Breast epithelium (tissue), 4 donors: Measurements from ENCODE around the gene LIN7A. TPM values are rescaled to one million over a fixed set of nuclear protein-coding genes. Genes with fewer than 3 reads are reported as not detected.

Source experiments
- DNase-seq, 2 donors: peaks; one replicate each; pipeline ENCODE4 v3.0.0-alpha.2; 2019; ENCODE audit warnings: low spot score in 2 of 2
- H3K27ac ChIP-seq, 2 donors: fragments of 200-600 bp; sonication (generic) in 1 of 2; one replicate each; pipeline ENCODE4 v1.5.1; 2016 to 2019; ENCODE audit warnings: mild to moderate bottlenecking in 1 of 2
- H3K27me3 ChIP-seq, 2 donors: fragments of 200-600 bp; sonication (generic) in 1 of 2; one replicate each; pipeline versions ENCODE4 v1.5.1 to v1.6.0; 2017 to 2019; ENCODE audit warnings: control low read depth in 1 of 2, mild to moderate bottlenecking in 1 of 2
- H3K36me3 ChIP-seq: fragments of 200-600 bp; one replicate; pipeline ENCODE4 v1.5.1; 2019
- H3K4me1 ChIP-seq, 2 donors: fragments of 200-600 bp; sonication (generic); one replicate each; pipeline ENCODE4 v1.5.1; 2016 to 2019; ENCODE audit warnings: control low read depth in 1 of 2
- H3K4me3 ChIP-seq, 3 donors: fragments of 200-600 bp; sonication (generic); 1 replicate in 2 of 3; 2 replicates in 1 of 3; pipeline ENCODE4 v1.5.1; 2016 to 2019; ENCODE audit warnings: mild to moderate bottlenecking in 3 of 3, moderate library complexity in 2 of 3
- H3K9me3 ChIP-seq, 2 donors: fragments of 200-600 bp; sonication (generic) in 1 of 2; one replicate each; pipeline ENCODE4 v1.5.1; 2016 to 2019; ENCODE audit warnings: control low read depth in 1 of 2
- POLR2A ChIP-seq: fragments of 450-650 bp; IDR thresholded peaks from one replicate; pipeline ENCODE4 v1.6.1; 2016; ENCODE audit warnings: antibody characterized with exemption, mild to moderate bottlenecking, moderate library complexity
- POLR2AphosphoS5 ChIP-seq, 3 donors: sonication (generic); formaldehyde crosslinking; IDR thresholded peaks; one replicate each; pipeline ENCODE4 v1.6.1; 2017; ENCODE audit warnings: antibody characterized with exemption in 3 of 3
- intact Hi-C: fragments of 100-400 bp; cut with DNase I; formaldehyde crosslinking; loops from one replicate; pipeline ENCODE4 v1.15.1; 2023; ENCODE audit warnings: low total_unique reads
- total RNA-seq, 3 donors: library from RNA; depleted of rRNA; stranded (reverse); fragments of >200 nt; gene quantifications; one replicate each; pipeline ENCODE4 v1.1.0, GENCODE V29; 2016
- TF ChIP-seq, protein P1 (sequence below), 3 donors: fragments of 450-650 bp; IDR thresholded peaks; one replicate each; pipeline ENCODE4 v1.5.1; 2016 to 2017; ENCODE audit warnings: antibody characterized with exemption in 3 of 3, mild to moderate bottlenecking in 3 of 3, moderate library complexity in 3 of 3

Gene LIN7A
- total RNA-seq, 3 donors from 2014 or later: 12.8 to 25.6 (median 13.1) TPM

GRCh38 chr12:80756875-80757274 lies 180.9 kb downstream of the LIN7A start:
- TF ChIP-seq POLR2A (no peak), POLR2AphosphoS5 (IDR thresholded peaks at IDR 0.05) (no peak)
- TF ChIP-seq, protein P1, sequence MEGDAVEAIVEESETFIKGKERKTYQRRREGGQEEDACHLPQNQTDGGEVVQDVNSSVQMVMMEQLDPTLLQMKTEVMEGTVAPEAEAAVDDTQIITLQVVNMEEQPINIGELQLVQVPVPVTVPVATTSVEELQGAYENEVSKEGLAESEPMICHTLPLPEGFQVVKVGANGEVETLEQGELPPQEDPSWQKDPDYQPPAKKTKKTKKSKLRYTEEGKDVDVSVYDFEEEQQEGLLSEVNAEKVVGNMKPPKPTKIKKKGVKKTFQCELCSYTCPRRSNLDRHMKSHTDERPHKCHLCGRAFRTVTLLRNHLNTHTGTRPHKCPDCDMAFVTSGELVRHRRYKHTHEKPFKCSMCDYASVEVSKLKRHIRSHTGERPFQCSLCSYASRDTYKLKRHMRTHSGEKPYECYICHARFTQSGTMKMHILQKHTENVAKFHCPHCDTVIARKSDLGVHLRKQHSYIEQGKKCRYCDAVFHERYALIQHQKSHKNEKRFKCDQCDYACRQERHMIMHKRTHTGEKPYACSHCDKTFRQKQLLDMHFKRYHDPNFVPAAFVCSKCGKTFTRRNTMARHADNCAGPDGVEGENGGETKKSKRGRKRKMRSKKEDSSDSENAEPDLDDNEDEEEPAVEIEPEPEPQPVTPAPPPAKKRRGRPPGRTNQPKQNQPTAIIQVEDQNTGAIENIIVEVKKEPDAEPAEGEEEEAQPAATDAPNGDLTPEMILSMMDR (IDR thresholded peaks at IDR 0.05): no peak
- no peaks in the 10 kb centered on the region for H3K27me3 ChIP-seq

DNA sequence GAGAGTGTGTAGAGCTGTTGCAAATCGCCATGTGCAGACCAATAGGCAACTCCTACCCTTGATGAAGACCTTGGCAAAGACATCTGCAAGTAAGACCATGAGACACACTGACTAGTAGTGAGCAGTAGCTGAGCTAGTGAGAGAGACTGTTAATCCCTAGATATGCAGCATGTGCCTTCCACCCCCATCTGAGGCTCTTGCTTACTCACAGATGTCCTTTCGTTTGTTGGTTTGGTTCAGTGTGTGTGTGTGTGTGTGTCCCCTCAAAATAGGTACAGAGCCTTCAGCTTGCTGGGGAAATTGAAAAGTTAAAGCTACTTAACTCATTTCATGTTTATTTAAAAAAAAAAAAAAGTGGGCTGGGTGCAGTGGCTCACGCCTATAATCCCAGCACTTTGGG lies 183.5 kb downstream of the LIN7A start:
- Histone ChIP-seq H3K4me1 (no peaks in the 10 kb centered on the region), H3K9me3 (no peaks in the 10 kb centered on the region)
- intact Hi-C loops: loop anchor here (5.0 kb wide), 1 partner anchor 138 kb away; no protein-coding TSS in a partner anchor

More at GRCh38 chr12:80756875-80757274, 180.9 kb downstream of the LIN7A start:
- no peaks in the 10 kb centered on the region for H3K4me1 ChIP-seq
- no peak for DNase-seq
- H3K36me3 ChIP-seq: no peaks in the 10 kb centered on the region
- no peak overlapping the region for H3K4me3 ChIP-seq
- no peaks in the 10 kb centered on the region for H3K9me3 ChIP-seq
- intact Hi-C loops: no loop called here
- no peak overlapping the region for H3K27ac ChIP-seq

DNA sequence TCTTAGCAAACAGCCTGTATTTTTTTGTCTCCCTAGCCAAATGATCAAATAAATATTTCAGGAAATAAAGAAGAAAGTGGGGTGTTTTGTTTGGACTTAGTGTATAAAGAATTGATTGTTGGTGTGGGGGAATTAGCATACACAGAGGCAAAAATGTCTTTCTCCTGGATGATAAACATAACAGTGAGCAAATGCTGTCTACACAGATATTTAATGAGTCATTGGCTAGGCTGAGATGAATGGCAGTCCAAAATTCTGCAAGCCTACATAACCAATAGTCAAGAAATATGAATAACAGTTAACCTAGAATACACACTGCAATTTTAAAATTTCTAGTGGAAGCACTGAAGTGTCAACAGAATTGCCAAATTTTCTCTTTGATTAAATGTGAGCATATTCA lies 185.3 kb downstream of the LIN7A start:
- intact Hi-C loops: loop anchor here (5.0 kb wide), 1 partner anchor 140 kb away; no protein-coding TSS in a partner anchor
- no peaks in the 10 kb centered on the region for H3K27me3 ChIP-seq
- no peak overlapping the region for H3K4me3 ChIP-seq
- no peaks in the 10 kb centered on the region for H3K36me3 ChIP-seq
- TF ChIP-seq POLR2AphosphoS5 (IDR thresholded peaks at IDR 0.05) (no peak), POLR2A (no peak)
- TF ChIP-seq, protein P1 (IDR thresholded peaks at IDR 0.05): no peak
- no peaks in the 10 kb centered on the region for H3K4me1 ChIP-seq
- H3K9me3 ChIP-seq: no peaks in the 10 kb centered on the region
- no peak overlapping the region for H3K27ac ChIP-seq
- DNase-seq: no peak

More for the DNA sequence above, 183.5 kb downstream of the LIN7A start:
- TF ChIP-seq, protein P1 (IDR thresholded peaks at IDR 0.05): no peak
- TF ChIP-seq POLR2AphosphoS5 (IDR thresholded peaks at IDR 0.05) (no peak), POLR2A (no peak)
- no peaks in the 10 kb centered on the region for H3K36me3 ChIP-seq
- H3K27me3 ChIP-seq: no peaks in the 10 kb centered on the region
- no peak for DNase-seq
- no peak overlapping the region for H3K27ac ChIP-seq
- H3K4me3 ChIP-seq: no peak overlapping the region

- H3K9me3 ChIP-seq: no peaks in the 10 kb centered on the region
- no peak for TF ChIP-seq POLR2A
- TF ChIP-seq POLR2AphosphoS5 (IDR thresholded peaks at IDR 0.05): no peak
- TF ChIP-seq, protein P1 (IDR thresholded peaks at IDR 0.05): no peak
- no peaks in the 10 kb centered on the region for H3K36me3 ChIP-seq
- no peaks in the 10 kb centered on the region for H3K27me3 ChIP-seq
- DNase-seq: no peak
- H3K4me3 ChIP-seq: no peak overlapping the region
- H3K4me1 ChIP-seq: no peaks in the 10 kb centered on the region
- intact Hi-C loops: no loop called here
- no peak overlapping the region for H3K27ac ChIP-seq
These were observed 188.3 kb downstream of the LIN7A start for GRCh38 chr12:80749456-80749855.

DNA sequence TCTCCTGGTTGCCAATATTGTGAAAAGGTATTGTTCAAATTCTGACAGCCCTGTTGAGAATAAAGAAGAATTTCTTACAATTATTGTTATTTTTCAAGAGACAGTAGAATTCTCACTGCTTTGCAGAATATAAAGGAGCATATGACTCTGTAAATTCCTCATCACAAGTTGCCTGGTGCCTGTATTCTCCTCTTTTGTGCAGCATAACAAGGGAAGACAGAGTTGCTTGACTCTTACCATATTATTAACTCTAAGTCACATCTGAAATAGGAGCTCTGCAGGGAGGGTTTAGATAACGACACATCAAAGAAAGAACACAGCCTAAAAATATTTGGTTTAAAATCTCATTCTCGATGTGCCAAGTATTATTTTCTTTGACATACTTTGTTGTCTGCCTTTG lies 189.9 kb downstream of the LIN7A start:
- Histone ChIP-seq H3K4me3 (no peak overlapping the region), H3K27me3 (no peaks in the 10 kb centered on the region), H3K4me1 (no peaks in the 10 kb centered on the region), H3K9me3 (no peaks in the 10 kb centered on the region), H3K36me3 (no peaks in the 10 kb centered on the region), H3K27ac (no peak overlapping the region)
- no peak for DNase-seq
- TF ChIP-seq POLR2AphosphoS5 (IDR thresholded peaks at IDR 0.05) (no peak), POLR2A (no peak)
- TF ChIP-seq, protein P1 (IDR thresholded peaks at IDR 0.05): no peak
- intact Hi-C loops: no loop called here
